ENCODE results near the gene LRP8.

DNA sequence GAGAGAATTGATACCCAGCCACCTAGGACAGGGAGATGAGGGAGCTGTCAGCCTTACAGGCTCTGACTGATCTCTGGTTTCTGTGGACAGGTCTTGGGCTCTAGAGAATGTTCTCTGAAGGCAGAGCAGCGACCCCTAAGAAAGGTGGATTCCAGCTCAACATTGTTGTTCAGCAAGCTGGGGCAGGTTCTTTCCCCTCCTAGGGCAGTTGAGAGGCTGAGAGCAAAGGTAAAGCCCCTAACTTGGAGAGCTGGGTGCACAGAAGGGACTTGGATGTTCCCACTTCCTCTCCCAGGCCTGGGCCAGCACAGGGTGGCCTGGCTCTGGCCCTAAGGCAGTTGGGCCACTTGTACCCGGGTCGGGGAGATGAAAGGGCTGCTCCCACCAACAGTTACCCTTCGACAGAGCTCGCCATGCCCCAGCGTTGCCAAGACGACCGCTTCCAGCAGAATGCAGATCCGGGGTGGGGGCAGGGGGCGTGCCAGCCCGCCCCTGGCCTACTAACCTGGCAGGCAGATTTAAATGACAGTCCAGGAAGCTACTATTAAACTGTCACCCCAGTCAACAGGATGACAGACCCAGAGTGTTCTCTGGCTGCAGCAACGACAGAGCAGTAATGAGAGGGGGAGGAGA, 31.6 kb downstream of the LRP8 start:
- TF ChIP-seq, protein P1, sequence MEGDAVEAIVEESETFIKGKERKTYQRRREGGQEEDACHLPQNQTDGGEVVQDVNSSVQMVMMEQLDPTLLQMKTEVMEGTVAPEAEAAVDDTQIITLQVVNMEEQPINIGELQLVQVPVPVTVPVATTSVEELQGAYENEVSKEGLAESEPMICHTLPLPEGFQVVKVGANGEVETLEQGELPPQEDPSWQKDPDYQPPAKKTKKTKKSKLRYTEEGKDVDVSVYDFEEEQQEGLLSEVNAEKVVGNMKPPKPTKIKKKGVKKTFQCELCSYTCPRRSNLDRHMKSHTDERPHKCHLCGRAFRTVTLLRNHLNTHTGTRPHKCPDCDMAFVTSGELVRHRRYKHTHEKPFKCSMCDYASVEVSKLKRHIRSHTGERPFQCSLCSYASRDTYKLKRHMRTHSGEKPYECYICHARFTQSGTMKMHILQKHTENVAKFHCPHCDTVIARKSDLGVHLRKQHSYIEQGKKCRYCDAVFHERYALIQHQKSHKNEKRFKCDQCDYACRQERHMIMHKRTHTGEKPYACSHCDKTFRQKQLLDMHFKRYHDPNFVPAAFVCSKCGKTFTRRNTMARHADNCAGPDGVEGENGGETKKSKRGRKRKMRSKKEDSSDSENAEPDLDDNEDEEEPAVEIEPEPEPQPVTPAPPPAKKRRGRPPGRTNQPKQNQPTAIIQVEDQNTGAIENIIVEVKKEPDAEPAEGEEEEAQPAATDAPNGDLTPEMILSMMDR (conservative IDR thresholded peaks at IDR 0.05; ENCODE audit: low read depth, low read length), result no peak
- TF ChIP-seq RAD21 (IDR thresholded peaks at IDR 0.05; ENCODE audit: low read length) (no peak), CEBPB (IDR thresholded peaks at IDR 0.05; ENCODE audit: low read depth, low read length) (no peak), SMC3 (IDR thresholded peaks at IDR 0.05; ENCODE audit: low read depth, low read length) (no peak), MXI1 (IDR thresholded peaks at IDR 0.05; ENCODE audit: borderline replicate concordance, low read depth, low read length) (no peak)

Data from IMR-90 (cell line).